ENCODE results near the gene ADORA2A. TPM values are rescaled to one million over a fixed set of nuclear protein-coding genes. Genes with fewer than 3 reads are reported as not detected.

ADORA2A gene
- total and polyA plus RNA-seq, 8 donors = 0.58 to 7.1 (median 1.6) TPM; not detected in 1

GRCh38 chr22:24426851-24427499 is 424 bp upstream of the ADORA2A start:
- intact Hi-C loops (cut with DNase I; ENCODE audit: low total_unique reads) = no loop called here
- DNase-seq = no peak
- 82 to 91% (median 84%) methylated on average over 12 to 19 of the region's 19 CpGs for WGBS, 5 donors
- no peaks in the 10 kb centered on the region for H3K9me3 ChIP-seq
- peaks cover 0 to 35% (median 12%) of the 10 kb centered on the region in 3 donors for H3K27me3 ChIP-seq
- H3K4me3 ChIP-seq = peak overlapping the region in 1 of 4 donors; percentile 20
- TF ChIP-seq POLR2A (IDR thresholded peaks at IDR 0.05) (no peak), CTCF (IDR thresholded peaks at IDR 0.05) (no peak), POLR2AphosphoS5 (IDR thresholded peaks at IDR 0.05) (no peak), EP300 (IDR thresholded peaks at IDR 0.05) (no peak)
- peak overlapping the region in 4 of 5 donors; percentile 62 to 80 (median 72) for H3K27ac ChIP-seq
- peaks cover 18 to 70% (median 43%) of the 10 kb centered on the region in 4 donors for H3K4me1 ChIP-seq
- no peaks in the 10 kb centered on the region for H3K36me3 ChIP-seq

GRCh38 chr22:24428751-24429410 is 1.5 kb downstream of the ADORA2A start:
- peak in 1 of 2 donors; percentile 30 for DNase-seq
- TF ChIP-seq EP300 (IDR thresholded peaks at IDR 0.05) (no peak), POLR2AphosphoS5 (IDR thresholded peaks at IDR 0.05) (no peak)
- intact Hi-C loops (cut with DNase I; ENCODE audit: low total_unique reads) = no loop called here
- 53 to 76% (median 62%) methylated on average over 11 of the region's 11 CpGs for WGBS, 5 donors
- Histone ChIP-seq H3K27ac (peak overlapping the region in 2 of 5 donors; percentile 2 to 80), H3K4me1 (peaks cover 26 to 81% (median 54%) of the 10 kb centered on the region in 4 donors), H3K4me3 (peak overlapping the region in 2 of 4 donors; percentile 17 to 31), H3K9me3 (no peaks in the 10 kb centered on the region), H3K27me3 (peaks cover 0 to 20% (median 12%) of the 10 kb centered on the region in 3 donors), H3K36me3 (no peaks in the 10 kb centered on the region)

- intact Hi-C loops (cut with DNase I; ENCODE audit: low total_unique reads) = no loop called here
- Histone ChIP-seq H3K9me3 (no peaks in the 10 kb centered on the region), H3K27me3 (peaks cover 0 to 12% (median 4%) of the 10 kb centered on the region in 3 donors), H3K4me1 (peaks cover 19 to 80% (median 53%) of the 10 kb centered on the region in 4 donors), H3K36me3 (no peaks in the 10 kb centered on the region), H3K4me3 (peak overlapping the region in 1 of 4 donors; percentile 17), H3K27ac (peak overlapping the region in 2 of 5 donors; percentile 2 to 80)
- WGBS, 5 donors = 55 to 76% (median 65%) methylated on average over 19 to 22 of the region's 22 CpGs
- DNase-seq = peak; percentile 59 to 84
- no peak for TF ChIP-seq EP300 (IDR thresholded peaks at IDR 0.05)
- no peak for TF ChIP-seq CTCF (IDR thresholded peaks at IDR 0.05)
- TF ChIP-seq POLR2AphosphoS5 (IDR thresholded peaks at IDR 0.05) = no peak
- no peak for TF ChIP-seq POLR2A (IDR thresholded peaks at IDR 0.05)
These were observed 2.3 kb downstream of the ADORA2A start for GRCh38 chr22:24429411-24430365.

- Histone ChIP-seq H3K9me3 (no peaks in the 10 kb centered on the region), H3K27ac (peak overlapping the region in 2 of 5 donors; percentile 4 to 72), H3K4me3 (no peak overlapping the region), H3K36me3 (no peaks in the 10 kb centered on the region), H3K4me1 (peaks cover 23 to 84% (median 58%) of the 10 kb centered on the region in 4 donors), H3K27me3 (peaks cover 0 to 2% (median 0%) of the 10 kb centered on the region in 3 donors)
- DNase-seq = no peak
- TF ChIP-seq POLR2A (IDR thresholded peaks at IDR 0.05) (no peak), CTCF (IDR thresholded peaks at IDR 0.05) (no peak), EP300 (IDR thresholded peaks at IDR 0.05) (no peak), POLR2AphosphoS5 (IDR thresholded peaks at IDR 0.05) (no peak)
- intact Hi-C loops (cut with DNase I; ENCODE audit: low total_unique reads) = no loop called here
- 78 to 90% (median 85%) methylated on average over 10 to 14 of the region's 14 CpGs for WGBS, 5 donors
These were observed 3.3 kb downstream of the ADORA2A start for GRCh38 chr22:24430431-24431308.

Data from stomach (tissue), 9 donors.